Osteocyte (in vitro differentiated cells): Measurements from ENCODE around the gene AMBP. TPM values are rescaled to one million over a fixed set of nuclear protein-coding genes. Genes with fewer than 3 reads are reported as not detected.

Experiments used
- DNase-seq: peaks from one replicate; pipeline ENCODE4 v3.0.0; 2021; ENCODE audit warnings: mixed read lengths; ENCODE audit not compliant: unreplicated experiment; ENCODE audit errors: extremely low spot score
- H3K27ac Mint-ChIP-seq: one replicate; pipeline ENCODE4 v1.8.0; 2021; ENCODE audit warnings: mild to moderate bottlenecking, mixed read lengths; ENCODE audit not compliant: unreplicated experiment
- H3K27me3 Mint-ChIP-seq: one replicate; pipeline ENCODE4 v1.8.0; 2021; ENCODE audit warnings: mixed read lengths; ENCODE audit not compliant: unreplicated experiment
- H3K36me3 Mint-ChIP-seq: one replicate; pipeline ENCODE4 v1.8.0; 2021; ENCODE audit warnings: mixed read lengths; ENCODE audit not compliant: unreplicated experiment
- H3K4me1 Mint-ChIP-seq: one replicate; pipeline ENCODE4 v1.8.0; 2021; ENCODE audit warnings: mixed read lengths; ENCODE audit not compliant: unreplicated experiment
- H3K4me3 Mint-ChIP-seq: one replicate; pipeline ENCODE4 v1.8.0; 2021; ENCODE audit warnings: mild to moderate bottlenecking, moderate library complexity, mixed read lengths; ENCODE audit not compliant: unreplicated experiment
- H3K9me3 Mint-ChIP-seq: one replicate; pipeline ENCODE4 v1.8.0; 2021; ENCODE audit warnings: mixed read lengths; ENCODE audit not compliant: unreplicated experiment
- total RNA-seq: library from RNA; stranded (reverse); gene quantifications from 2 replicates; pipeline ENCODE4 v1.2.1, GENCODE V29; 2021
- TF ChIP-seq, protein P1 (sequence below): fragments of 200-600 bp; sonication (generic); IDR thresholded peaks from 2 replicates; pipeline ENCODE4 v1.5.0; 2021; ENCODE audit warnings: antibody characterized with exemption, mild to moderate bottlenecking, moderate library complexity

Gene AMBP
- total RNA-seq, 1 donor from 2014 or later = not detected

DNA sequence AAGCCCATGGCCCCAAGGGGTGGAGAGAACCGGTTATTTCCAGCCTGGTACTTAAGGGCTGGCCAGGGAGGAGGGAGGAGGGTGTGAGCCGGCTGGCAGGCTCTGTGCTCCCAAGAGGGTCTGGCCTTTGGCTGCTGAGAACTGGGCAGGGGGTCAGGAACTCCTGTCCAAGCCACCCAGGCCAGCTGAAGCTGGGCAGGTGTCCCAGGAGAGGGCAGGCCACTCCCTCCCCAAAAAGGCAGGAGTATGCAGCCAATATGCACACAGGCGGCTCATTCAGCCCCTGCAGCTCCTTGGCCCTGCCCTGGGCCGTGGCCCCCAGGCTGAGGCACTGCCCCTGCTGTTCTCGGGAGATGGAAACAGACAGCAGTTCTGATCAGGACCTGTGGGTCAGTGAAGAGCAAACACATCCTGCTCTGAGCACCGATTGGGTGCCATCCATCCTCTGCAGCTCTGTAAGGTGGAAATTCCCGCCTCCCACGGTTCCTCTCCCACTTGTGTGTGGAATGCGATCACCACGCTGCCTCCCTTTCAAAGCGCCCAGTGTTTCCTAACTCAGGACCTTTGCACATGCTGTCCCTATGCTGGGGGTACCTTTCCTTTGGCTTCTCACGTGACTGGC lies 38.1 kb upstream of the AMBP start:
- Mint-ChIP-seq H3K36me3 (no peaks in the 10 kb centered on the region), H3K27me3 (peaks cover 55% of the 10 kb centered on the region), H3K4me1 (peaks cover 5% of the 10 kb centered on the region), H3K9me3 (no peaks in the 10 kb centered on the region), H3K27ac (no peak overlapping the region), H3K4me3 (no peak overlapping the region)
- TF ChIP-seq, protein P1, sequence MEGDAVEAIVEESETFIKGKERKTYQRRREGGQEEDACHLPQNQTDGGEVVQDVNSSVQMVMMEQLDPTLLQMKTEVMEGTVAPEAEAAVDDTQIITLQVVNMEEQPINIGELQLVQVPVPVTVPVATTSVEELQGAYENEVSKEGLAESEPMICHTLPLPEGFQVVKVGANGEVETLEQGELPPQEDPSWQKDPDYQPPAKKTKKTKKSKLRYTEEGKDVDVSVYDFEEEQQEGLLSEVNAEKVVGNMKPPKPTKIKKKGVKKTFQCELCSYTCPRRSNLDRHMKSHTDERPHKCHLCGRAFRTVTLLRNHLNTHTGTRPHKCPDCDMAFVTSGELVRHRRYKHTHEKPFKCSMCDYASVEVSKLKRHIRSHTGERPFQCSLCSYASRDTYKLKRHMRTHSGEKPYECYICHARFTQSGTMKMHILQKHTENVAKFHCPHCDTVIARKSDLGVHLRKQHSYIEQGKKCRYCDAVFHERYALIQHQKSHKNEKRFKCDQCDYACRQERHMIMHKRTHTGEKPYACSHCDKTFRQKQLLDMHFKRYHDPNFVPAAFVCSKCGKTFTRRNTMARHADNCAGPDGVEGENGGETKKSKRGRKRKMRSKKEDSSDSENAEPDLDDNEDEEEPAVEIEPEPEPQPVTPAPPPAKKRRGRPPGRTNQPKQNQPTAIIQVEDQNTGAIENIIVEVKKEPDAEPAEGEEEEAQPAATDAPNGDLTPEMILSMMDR = no peak
- DNase-seq = no peak

DNA sequence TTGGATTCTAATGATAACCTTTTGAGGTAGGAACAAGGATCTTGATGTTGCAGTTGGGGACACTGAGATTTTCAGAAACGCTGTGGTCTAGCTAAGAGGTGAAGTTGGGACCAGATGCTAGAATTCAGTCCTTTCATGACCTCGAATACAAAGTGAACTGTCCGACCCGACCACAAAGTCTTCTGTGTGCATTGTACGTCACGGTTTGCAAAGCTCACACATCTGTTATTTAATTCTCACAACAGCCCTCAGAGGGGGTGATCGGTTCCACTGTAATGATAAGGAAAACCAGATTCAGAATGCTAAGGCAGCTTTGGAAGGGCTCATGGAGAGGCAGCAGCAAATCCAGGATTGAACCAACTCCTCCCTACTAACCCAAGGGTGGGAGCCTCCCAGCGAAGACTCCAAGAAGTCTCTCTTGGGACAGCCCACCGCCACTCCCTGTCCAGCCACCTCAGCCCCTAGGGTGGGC lies 37.6 kb upstream of the AMBP start:
- TF ChIP-seq, protein P1 = no peak
- Mint-ChIP-seq H3K4me1 (peaks cover 4% of the 10 kb centered on the region), H3K36me3 (no peaks in the 10 kb centered on the region), H3K9me3 (no peaks in the 10 kb centered on the region), H3K27ac (no peak overlapping the region), H3K27me3 (peaks cover 53% of the 10 kb centered on the region), H3K4me3 (no peak overlapping the region)
- DNase-seq = no peak

DNA sequence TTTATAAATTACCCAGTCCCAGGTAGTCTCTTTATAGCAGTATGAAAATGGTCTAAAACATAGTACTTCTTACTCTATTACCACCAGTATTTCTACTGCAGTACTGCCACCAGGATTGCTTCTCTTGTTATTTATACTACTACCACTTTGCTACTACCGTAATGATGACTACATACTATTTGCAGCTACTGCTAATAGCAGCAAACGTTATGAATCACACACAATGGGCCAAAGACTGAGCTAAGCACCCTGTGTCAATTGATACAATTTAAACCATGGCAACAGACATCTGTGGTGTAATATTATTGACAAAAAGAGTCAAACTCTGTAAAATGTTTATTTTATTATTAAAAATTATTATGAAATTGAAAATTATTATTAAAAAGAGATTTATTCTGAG lies 36.3 kb upstream of the AMBP start:
- Mint-ChIP-seq H3K27ac (no peak overlapping the region), H3K4me3 (no peak overlapping the region)
- no peak for DNase-seq

GRCh38 chr9:114112778-114113584 lies 34.9 kb upstream of the AMBP start:
- TF ChIP-seq, protein P1 = no peak
- H3K4me3 Mint-ChIP-seq = no peak overlapping the region
- no peak overlapping the region for H3K27ac Mint-ChIP-seq
- H3K4me1 Mint-ChIP-seq = peaks cover 4% of the 10 kb centered on the region
- H3K9me3 Mint-ChIP-seq = no peaks in the 10 kb centered on the region
- no peak for DNase-seq
- H3K36me3 Mint-ChIP-seq = no peaks in the 10 kb centered on the region
- peaks cover 33% of the 10 kb centered on the region for H3K27me3 Mint-ChIP-seq

More for the DNA sequence above, 36.3 kb upstream of the AMBP start:
- TF ChIP-seq, protein P1 = no peak
- no peaks in the 10 kb centered on the region for H3K36me3 Mint-ChIP-seq
- peaks cover 47% of the 10 kb centered on the region for H3K27me3 Mint-ChIP-seq
- no peaks in the 10 kb centered on the region for H3K9me3 Mint-ChIP-seq
- H3K4me1 Mint-ChIP-seq = peaks cover 4% of the 10 kb centered on the region

DNA sequence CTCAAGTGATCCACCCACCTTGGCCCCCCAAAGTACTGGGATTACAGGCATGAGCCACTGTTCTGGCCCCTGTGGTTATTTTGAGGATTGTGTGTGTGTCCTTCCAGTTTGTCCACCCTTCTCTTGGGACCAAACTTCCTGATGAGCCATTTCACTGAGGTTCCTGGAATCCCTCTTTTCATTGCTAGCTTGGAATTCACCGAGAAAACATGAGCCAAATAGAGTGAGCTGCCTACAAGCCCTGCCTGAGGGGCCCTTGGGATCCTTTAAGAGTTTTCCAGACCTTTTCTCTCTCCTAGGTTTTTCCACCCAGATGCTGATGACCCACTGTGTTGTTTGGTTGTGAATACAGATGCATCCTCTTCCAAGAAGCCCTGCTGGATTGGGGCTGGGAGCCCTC lies 34.2 kb upstream of the AMBP start:
- Mint-ChIP-seq H3K27ac (no peak overlapping the region), H3K36me3 (no peaks in the 10 kb centered on the region)

More for the DNA sequence above, 34.2 kb upstream of the AMBP start:
- TF ChIP-seq, protein P1 = no peak
- H3K4me1 Mint-ChIP-seq = peaks cover 4% of the 10 kb centered on the region
- H3K4me3 Mint-ChIP-seq = no peak overlapping the region
- H3K9me3 Mint-ChIP-seq = no peaks in the 10 kb centered on the region
- no peak for DNase-seq
- H3K27me3 Mint-ChIP-seq = peaks cover 32% of the 10 kb centered on the region
